ENCODE measurements around the gene CNTNAP2. TPM values are rescaled to one million over a fixed set of nuclear protein-coding genes. Genes with fewer than 3 reads are reported as not detected.
"Not testable (repeated sequence)": the region's sequence is repeated elsewhere in the genome, so short reads cannot be mapped to it uniquely, and the experiment has no call there.

CNTNAP2 gene
- total and polyA plus RNA-seq, 12 donors = 0.07 to 0.77 (median 0.24) TPM

GRCh38 chr7:148464947-148465346, 2348.3 kb downstream of the CNTNAP2 start:
- H3K27me3 ChIP-seq = peaks cover 0 to 13% (median 0%) of the 10 kb centered on the region in 7 donors
- no peak overlapping the region for H3K27ac ChIP-seq
- no peak for ATAC-seq
- H3K9me3 ChIP-seq = peaks cover 0 to 9% (median 0%) of the 10 kb centered on the region in 11 donors
- no peak for TF ChIP-seq CTCF (IDR thresholded peaks at IDR 0.05)
- no peaks in the 10 kb centered on the region for H3K36me3 ChIP-seq
- no peak for DNase-seq
- 87 to 88% methylated on average over 7 of the region's 7 CpGs for WGBS, 2 donors
- no peaks in the 10 kb centered on the region for H3K4me1 ChIP-seq
- H3K4me3 ChIP-seq = no peak overlapping the region
- intact Hi-C loops (cut with DNase I) = no loop called here

- peaks cover 0 to 13% (median 0%) of the 10 kb centered on the region in 7 donors for H3K27me3 ChIP-seq
- H3K4me1 ChIP-seq; intact Hi-C loops (cut with DNase I); H3K9me3 ChIP-seq; H3K27ac ChIP-seq; H3K36me3 ChIP-seq; DNase-seq; ATAC-seq; H3K4me3 ChIP-seq: not testable (repeated sequence)
- WGBS, 2 donors = 94% methylated on average over 15 of the region's 15 CpGs
These were observed 2348.8 kb downstream of the CNTNAP2 start for GRCh38 chr7:148465441-148465840.

GRCh38 chr7:148466120-148466519, 2349.5 kb downstream of the CNTNAP2 start:
- DNase-seq = no peak
- Histone ChIP-seq H3K27me3 (peaks cover 0 to 13% (median 0%) of the 10 kb centered on the region in 7 donors), H3K9me3 (peaks cover 0 to 9% (median 0%) of the 10 kb centered on the region in 11 donors), H3K36me3 (no peaks in the 10 kb centered on the region), H3K4me1 (no peaks in the 10 kb centered on the region), H3K27ac (no peak overlapping the region), H3K4me3 (no peak overlapping the region)
- intact Hi-C loops (cut with DNase I) = no loop called here
- no peak for ATAC-seq
- WGBS, 2 donors = 91 to 96% methylated on average over 3 of the region's 3 CpGs
- TF ChIP-seq CTCF (IDR thresholded peaks at IDR 0.05) = no peak

- no peaks in the 10 kb centered on the region for H3K36me3 ChIP-seq
- TF ChIP-seq CTCF (IDR thresholded peaks at IDR 0.05) = no peak
- no peak for ATAC-seq
- no peak overlapping the region for H3K27ac ChIP-seq
- H3K27me3 ChIP-seq = peaks cover 0 to 13% (median 0%) of the 10 kb centered on the region in 7 donors
- no peaks in the 10 kb centered on the region for H3K4me1 ChIP-seq
- H3K9me3 ChIP-seq = no peaks in the 10 kb centered on the region
- H3K4me3 ChIP-seq = no peak overlapping the region
- WGBS, 2 donors = 86 to 92% methylated on average over 7 of the region's 7 CpGs
- no peak for DNase-seq
- intact Hi-C loops (cut with DNase I) = no loop called here
These were observed 2352.1 kb downstream of the CNTNAP2 start for GRCh38 chr7:148468700-148469098.

Small RNAs within 50 kb of the gene (microRNA-seq; reads per million reads assigned to microRNA genes)
- 0 reads per million in 2 donors for gene MIR548F4

All from heart right ventricle (tissue), 16 donors.